ENCODE data around the gene LDHD. TPM values are rescaled to one million over a fixed set of nuclear protein-coding genes. Genes with fewer than 3 reads are reported as not detected.

Gene LDHD
- total and polyA plus RNA-seq, 7 donors, result 2.5 to 114 (median 7.6) TPM

GRCh38 chr16:75097191-75097761 is 19.3 kb downstream of the LDHD start:
- DNase-seq, result no peak
- Histone ChIP-seq H3K27ac (peak overlapping the region in 3 of 4 donors; percentile 49 to 60 (median 53)), H3K4me1 (peaks cover 0 to 53% (median 46%) of the 10 kb centered on the region in 4 donors), H3K4me3 (no peak overlapping the region), H3K27me3 (no peaks in the 10 kb centered on the region), H3K36me3 (peaks cover 0 to 5% (median 2%) of the 10 kb centered on the region in 4 donors), H3K9me3 (no peaks in the 10 kb centered on the region)
- 88 to 95% methylated on average over 10 of the region's 10 CpGs for WGBS, 2 donors
- intact Hi-C loops (cut with DNase I), result no loop called here
- TF ChIP-seq, protein P1, sequence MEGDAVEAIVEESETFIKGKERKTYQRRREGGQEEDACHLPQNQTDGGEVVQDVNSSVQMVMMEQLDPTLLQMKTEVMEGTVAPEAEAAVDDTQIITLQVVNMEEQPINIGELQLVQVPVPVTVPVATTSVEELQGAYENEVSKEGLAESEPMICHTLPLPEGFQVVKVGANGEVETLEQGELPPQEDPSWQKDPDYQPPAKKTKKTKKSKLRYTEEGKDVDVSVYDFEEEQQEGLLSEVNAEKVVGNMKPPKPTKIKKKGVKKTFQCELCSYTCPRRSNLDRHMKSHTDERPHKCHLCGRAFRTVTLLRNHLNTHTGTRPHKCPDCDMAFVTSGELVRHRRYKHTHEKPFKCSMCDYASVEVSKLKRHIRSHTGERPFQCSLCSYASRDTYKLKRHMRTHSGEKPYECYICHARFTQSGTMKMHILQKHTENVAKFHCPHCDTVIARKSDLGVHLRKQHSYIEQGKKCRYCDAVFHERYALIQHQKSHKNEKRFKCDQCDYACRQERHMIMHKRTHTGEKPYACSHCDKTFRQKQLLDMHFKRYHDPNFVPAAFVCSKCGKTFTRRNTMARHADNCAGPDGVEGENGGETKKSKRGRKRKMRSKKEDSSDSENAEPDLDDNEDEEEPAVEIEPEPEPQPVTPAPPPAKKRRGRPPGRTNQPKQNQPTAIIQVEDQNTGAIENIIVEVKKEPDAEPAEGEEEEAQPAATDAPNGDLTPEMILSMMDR (IDR thresholded peaks at IDR 0.05), result no peak
- TF ChIP-seq EP300 (IDR thresholded peaks at IDR 0.05), result no peak
- TF ChIP-seq POLR2AphosphoS5 (IDR thresholded peaks at IDR 0.05), result no peak
- no peak for TF ChIP-seq POLR2A (IDR thresholded peaks at IDR 0.05)

- Histone ChIP-seq H3K4me1 (peaks cover 0 to 53% (median 48%) of the 10 kb centered on the region in 4 donors), H3K27me3 (no peaks in the 10 kb centered on the region), H3K4me3 (no peak overlapping the region), H3K36me3 (peaks cover 0 to 5% (median 2%) of the 10 kb centered on the region in 4 donors), H3K9me3 (no peaks in the 10 kb centered on the region), H3K27ac (peak overlapping the region in 3 of 4 donors; percentile 49 to 60 (median 53))
- intact Hi-C loops (cut with DNase I), result no loop called here
- WGBS, 2 donors, result 25 to 58% methylated on average over 6 of the region's 6 CpGs
- DNase-seq, result no peak
- TF ChIP-seq EP300 (IDR thresholded peaks at IDR 0.05) (no peak), POLR2A (IDR thresholded peaks at IDR 0.05) (no peak), POLR2AphosphoS5 (IDR thresholded peaks at IDR 0.05) (no peak)
- TF ChIP-seq, protein P1 (IDR thresholded peaks at IDR 0.05), result no peak
Measured at GRCh38 chr16:75096656-75097055, 19.9 kb downstream of the LDHD start.

DNA sequence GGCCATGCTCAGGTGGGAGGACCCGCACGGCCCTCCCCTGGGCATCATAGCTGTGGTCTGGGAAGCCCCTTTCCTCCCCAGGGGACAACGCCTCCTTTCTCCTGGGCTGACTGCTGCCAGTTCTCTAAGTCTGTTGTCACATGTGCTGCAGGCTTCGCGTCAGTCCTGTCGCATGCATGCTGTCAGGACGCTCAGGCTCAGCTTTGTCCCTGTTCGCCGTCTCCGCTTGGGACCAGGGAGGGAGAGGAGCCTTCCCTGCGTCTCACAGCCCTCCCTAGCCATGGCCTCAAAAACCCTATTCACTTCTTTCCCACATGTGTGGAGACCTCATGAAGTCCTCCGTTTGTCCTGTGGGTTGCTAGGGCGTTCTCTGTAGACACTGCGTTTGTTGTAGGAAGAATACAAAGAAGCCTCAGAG is 21.4 kb downstream of the LDHD start:
- no peak overlapping the region for H3K27ac ChIP-seq
- WGBS, 2 donors, result 89 to 97% methylated on average over 14 of the region's 14 CpGs
- intact Hi-C loops (cut with DNase I), result no loop called here

GRCh38 chr16:75093598-75094540 is 22.7 kb downstream of the LDHD start:
- WGBS, 2 donors, result 87 to 92% methylated on average over 23 of the region's 23 CpGs
- TF ChIP-seq POLR2AphosphoS5 (IDR thresholded peaks at IDR 0.05) (no peak), POLR2A (IDR thresholded peaks at IDR 0.05) (no peak), EP300 (IDR thresholded peaks at IDR 0.05) (no peak)
- TF ChIP-seq, protein P1 (IDR thresholded peaks at IDR 0.05), result no peak
- no peaks in the 10 kb centered on the region for H3K27me3 ChIP-seq
- peak overlapping the region in 2 of 4 donors; percentile 29 to 42 for H3K27ac ChIP-seq
- no peak overlapping the region for H3K4me3 ChIP-seq
- peaks cover 0 to 46% (median 35%) of the 10 kb centered on the region in 4 donors for H3K4me1 ChIP-seq
- H3K36me3 ChIP-seq, result peaks cover 0 to 5% (median 2%) of the 10 kb centered on the region in 4 donors
- DNase-seq, result no peak
- H3K9me3 ChIP-seq, result no peaks in the 10 kb centered on the region
- intact Hi-C loops (cut with DNase I), result no loop called here

More for the DNA sequence above, 21.4 kb downstream of the LDHD start:
- Histone ChIP-seq H3K27me3 (no peaks in the 10 kb centered on the region), H3K4me1 (peaks cover 0 to 47% (median 43%) of the 10 kb centered on the region in 4 donors), H3K36me3 (peaks cover 0 to 5% (median 2%) of the 10 kb centered on the region in 4 donors), H3K4me3 (no peak overlapping the region), H3K9me3 (no peaks in the 10 kb centered on the region)
- TF ChIP-seq POLR2AphosphoS5 (IDR thresholded peaks at IDR 0.05), result no peak
- no peak for TF ChIP-seq POLR2A (IDR thresholded peaks at IDR 0.05)
- no peak for TF ChIP-seq EP300 (IDR thresholded peaks at IDR 0.05)
- TF ChIP-seq, protein P1 (IDR thresholded peaks at IDR 0.05), result no peak
- DNase-seq, result no peak
